ENCODE results near the gene BCAR1.
"Not testable (repeated sequence)": the region's sequence is repeated elsewhere in the genome, so short reads cannot be mapped to it uniquely, and the experiment has no call there.

The BCAR1 gene

DNA sequence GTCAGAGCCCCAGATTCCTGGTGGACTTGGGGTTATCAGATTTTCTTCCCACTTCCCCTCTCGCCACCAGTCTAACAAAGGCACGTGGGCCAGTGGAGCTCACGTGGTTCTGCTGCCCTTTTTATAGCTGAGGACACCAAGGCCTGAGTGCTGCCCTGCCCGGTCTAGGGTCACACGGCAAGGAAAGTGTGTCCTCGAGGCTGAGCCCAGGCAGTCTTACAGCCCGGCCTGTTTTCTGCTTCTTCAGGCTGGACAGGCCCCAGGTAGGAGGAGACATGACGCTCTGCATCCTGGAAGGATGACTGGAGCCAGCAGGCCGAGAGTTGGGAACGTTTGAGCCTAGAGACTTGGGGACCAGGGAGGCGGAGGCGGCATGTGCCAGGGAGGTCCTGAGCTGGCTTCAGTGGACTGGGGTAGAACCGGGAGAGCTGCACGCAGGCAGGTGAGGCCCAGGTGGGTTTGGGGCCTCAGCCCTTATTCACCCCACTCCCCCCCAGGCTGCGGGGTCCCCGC is 29.1 kb downstream of the BCAR1 start:
- DNase-seq, result no peak

DNA sequence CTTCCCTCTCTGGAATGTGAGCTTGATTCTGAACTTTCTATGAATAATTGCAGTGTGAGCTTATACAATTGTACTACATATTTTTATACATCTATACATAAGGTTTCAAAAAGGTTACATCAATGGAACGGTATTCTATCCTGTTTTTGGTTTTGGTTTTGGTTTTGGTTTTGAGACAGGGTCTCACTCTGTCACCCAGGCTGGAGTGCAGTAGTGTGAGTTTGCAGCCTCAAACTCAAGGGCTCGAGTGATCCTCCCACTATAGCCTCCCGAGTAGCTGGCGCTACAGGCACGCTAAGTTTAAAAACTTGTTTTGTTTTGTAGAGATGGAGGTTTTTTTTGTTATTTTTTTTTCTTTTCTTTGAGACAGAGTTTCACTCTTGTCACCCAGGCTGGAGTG is 31.6 kb downstream of the BCAR1 start:
- DNase-seq, result no peak

- DNase-seq, result no peak
These were observed 32.3 kb downstream of the BCAR1 start for GRCh38 chr16:75219088-75219487.

- DNase-seq, result no peak
These were observed 33.0 kb downstream of the BCAR1 start, which contains the start of gene CTRB1 for GRCh38 chr16:75218256-75219076. Gene CTRB1, plus strand, starts transcription at chr16:75218988. Its CDS starts 20 bp downstream, at chr16:75219008.

GRCh38 chr16:75217389-75217851 is 34.0 kb downstream of the BCAR1 start:
- no peak for DNase-seq

DNA sequence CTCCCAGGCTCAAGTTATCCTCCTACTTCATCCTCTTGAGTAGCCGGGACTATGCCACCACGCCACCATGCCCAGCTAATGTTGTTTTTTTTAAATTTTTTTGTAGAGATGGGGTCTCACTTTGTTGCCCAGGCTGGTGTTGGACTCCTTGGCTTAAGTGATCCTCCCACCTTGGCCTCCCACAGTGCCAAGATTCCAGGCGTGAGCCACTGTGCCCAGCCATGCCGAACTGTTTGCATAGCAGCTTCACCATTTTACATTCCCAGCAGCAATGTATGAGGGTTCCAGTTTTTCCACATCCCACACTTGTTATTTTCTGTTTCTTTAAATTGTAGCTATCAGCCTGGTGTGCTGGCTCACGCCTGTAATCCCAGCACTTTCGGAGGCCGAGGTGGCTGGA is 34.8 kb downstream of the BCAR1 start:
- DNase-seq, result no peak

DNA sequence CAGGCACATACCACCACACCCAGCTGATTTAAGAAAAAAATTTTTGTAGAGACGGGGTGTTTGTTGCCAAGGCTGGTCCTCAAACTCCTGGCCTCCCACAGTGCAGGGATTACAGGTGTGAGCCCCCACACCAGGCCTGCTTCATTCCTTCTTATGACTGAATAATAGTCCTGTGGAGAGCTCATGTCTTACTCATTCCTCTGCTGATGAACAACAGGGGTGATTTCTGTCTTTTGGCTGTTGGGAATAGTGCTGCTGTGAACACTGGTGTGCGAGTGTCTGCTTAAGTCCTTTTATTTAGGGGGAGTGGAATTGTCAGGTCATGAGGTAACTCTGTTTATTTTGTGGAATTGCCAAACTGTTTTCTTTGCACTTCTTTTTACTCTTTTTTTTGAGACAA is 35.3 kb downstream of the BCAR1 start:
- DNase-seq, result no peak

DNA sequence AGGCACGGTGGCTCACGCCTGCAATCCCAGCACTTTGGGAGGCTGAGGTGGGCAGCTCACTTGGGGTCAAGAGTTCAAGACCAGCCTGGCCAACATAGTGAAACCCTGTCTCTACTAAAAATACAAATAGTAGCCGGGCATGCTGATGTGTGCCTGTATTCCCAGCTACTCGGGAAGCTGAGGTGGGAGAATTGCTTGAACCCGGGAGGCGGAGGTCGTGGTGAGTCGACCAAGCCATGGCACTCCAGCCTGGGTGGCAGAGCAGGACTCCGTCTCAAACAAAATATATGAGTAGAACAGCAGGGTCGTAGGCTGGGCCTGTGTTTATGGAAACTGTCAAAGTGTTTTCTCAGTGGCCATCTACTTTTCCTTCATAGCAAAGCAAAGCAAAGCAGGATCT is 40.1 kb downstream of the BCAR1 start:
- not testable (repeated sequence) for DNase-seq

GRCh38 chr16:75209944-75210343 is 41.5 kb downstream of the BCAR1 start:
- DNase-seq, result no peak

DNA sequence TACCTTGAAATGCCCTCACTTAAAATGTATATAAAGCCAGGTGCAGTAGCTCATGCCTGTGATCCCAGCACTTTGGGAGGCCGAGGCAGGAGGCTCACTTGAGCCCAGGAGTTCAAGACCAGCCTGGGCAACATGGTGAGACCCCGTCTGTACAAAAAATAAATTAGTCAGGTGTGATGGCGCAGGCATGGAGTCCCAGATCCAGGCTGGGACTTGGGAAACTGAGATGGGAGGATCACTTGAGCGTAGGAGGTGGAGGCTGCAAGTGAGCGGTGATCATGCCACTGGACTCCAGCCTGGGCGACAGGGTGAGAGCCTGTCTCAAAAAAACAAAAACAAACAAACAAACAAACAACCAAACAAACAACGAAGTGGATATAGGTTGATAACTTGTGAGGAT is 41.9 kb downstream of the BCAR1 start:
- DNase-seq, result not testable (repeated sequence)

GRCh38 chr16:75208861-75209505 is 42.4 kb downstream of the BCAR1 start:
- no peak for DNase-seq

- no peak for DNase-seq
These were observed 43.1 kb downstream of the BCAR1 start for GRCh38 chr16:75208242-75208825.

DNA sequence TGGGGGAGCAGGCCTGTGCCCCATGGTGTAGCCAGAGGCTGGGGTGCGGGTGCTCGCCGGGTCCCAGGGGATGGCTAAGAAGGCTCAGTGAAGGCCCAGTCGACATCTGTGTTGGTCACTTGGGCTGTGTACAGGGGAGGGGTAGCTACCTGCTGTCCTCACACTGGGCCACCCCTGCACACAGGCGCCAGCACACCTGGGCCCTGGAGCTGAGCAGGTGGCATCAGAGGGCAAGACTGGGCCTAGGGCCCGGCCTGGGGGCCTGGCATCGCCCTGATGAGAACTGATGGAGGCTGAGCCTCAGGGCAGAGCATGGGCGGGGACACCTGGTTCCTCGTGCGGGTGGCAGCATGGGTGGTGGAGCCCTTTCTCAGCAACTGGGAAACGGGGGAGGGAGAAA is 43.6 kb downstream of the BCAR1 start:
- DNase-seq, result no peak

DNA sequence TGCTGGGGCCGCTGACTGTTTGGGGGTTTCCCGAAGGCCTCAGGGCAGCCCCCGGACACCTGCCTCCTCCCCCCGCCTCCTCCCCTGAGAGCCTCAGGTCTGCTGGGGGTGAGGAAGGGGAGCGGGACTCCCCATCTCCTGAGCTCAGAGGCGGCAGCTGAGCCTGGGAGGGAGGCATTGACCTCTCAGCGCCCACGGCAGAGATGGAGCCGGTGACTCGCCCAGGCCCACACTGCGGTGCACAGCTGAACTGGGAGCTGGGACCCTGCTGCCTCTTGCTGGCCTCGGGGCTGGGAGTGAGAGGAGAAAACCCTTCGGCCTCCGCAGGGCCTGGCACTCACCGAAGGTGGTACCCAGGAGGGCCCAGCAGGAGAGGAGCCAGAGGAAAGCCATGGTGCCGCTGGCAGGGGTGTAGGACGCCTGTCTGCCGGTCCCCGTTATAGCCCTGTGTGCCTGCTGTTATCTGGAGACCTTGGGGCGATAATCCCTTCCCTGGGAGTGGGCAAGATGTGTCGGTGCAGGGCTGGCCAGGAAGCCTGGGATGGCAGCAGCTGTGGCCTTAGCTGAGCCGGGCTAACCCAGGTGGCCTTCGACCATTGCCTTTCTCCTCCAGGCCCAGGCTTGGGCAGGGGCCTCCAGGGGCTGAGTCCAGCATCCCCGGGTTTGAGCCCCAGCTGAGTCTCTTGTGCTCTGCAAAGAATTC is 44.5 kb downstream of the BCAR1 start, which contains the start of gene CTRB2:
CTRB2 (minus strand) TSS at position 413 of the 703 bp plus-strand sequence; CDS start at position 393, 20 bp downstream.
- no peak for DNase-seq

DNA sequence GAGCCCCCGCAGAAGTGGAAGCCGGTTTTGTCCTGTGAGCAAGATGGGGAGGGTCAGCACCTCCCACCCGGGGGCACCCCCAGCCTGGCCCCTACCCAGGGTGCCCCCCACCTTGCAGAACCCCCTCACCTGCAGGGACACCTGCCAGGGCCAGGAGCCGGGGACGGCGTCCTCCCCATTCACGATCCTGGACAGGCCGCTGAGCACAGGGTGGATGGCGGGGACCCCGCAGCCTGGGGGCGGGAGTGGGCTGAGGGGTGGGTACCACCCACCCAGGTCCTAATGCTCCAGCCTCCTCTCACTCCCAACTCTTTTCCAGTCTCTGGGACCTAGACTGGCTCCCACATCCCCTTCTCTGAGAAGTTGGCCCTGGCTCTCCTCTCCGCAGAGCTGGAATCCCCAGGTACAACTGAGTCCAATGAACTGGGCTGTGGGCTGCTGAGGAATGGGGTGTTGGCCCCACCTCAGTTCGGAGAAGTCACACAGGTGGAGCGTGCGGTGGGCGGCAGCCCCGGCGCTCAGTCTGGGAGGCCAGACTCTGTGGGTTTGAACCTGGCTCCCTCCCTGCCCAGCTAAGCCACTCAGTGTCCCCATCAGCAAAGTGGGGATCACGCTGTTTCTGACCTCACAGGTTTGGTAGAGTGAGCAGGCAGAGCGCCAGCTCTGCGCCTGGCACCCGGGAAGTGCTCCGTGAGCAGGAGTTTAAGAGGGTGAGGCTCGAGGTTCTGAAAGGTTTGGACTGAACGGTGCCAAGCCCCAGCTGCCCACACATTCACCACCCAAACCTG is 45.3 kb downstream of the BCAR1 start:
- not testable (repeated sequence) for DNase-seq

DNA sequence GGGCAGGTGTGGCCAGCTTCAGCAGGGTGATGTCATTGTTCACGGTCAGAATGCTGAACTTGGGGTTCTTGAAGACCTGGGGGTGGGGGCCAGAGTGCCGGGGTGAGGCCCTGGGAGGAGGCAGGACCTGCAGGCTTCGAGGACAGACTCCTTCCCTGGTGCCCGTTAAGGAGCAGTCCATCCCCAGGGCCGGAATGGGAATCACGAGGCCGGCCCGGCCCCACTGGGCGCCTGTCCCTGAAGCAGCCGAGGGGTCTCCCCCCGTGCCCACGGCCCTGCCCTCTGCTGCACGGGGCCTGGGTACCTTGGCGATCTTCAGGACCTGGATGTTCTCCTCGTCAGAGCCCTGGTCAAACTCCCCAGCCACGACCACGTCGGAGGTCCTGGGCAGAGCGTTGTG is 46.0 kb downstream of the BCAR1 start:
- DNase-seq, result not testable (repeated sequence)

DNA sequence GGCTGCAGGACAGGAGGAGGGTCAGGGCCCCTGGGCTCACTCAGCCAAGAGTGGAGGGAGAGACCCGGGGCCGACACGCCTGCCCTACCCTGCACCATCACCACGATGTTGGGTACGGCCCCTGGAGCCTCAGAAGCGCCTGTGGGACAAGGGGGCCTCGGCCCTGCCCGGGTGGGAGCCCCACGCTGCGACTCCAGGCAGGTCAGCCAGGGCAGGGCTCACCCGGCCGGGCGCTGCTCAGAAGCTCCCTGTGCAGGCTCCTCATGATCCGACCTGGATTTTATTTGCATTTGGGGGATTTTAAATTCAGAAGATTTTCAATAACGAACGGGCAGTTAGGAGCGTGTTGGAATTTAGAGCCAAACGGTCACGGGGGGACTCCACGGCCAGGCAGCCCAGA is 46.5 kb downstream of the BCAR1 start:
- DNase-seq, result not testable (repeated sequence)

DNA sequence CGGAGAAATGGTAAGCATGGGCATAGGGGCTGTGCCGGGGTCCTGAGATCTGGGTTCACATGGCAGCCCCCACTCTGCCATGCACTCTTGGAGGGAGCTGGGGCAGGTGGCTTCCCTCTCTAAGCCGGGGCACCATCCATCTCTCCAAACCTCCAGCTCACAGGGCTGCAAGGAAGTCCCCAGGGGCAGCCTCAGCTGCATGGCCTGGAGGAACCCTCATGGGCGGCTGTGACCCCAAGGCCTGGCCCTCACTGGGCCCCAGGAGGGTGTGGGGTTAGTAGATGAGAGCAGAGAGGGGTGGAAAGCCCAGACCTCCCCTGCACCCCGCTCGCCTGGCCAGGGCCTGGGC is 47.0 kb downstream of the BCAR1 start:
- no peak for DNase-seq

DNA sequence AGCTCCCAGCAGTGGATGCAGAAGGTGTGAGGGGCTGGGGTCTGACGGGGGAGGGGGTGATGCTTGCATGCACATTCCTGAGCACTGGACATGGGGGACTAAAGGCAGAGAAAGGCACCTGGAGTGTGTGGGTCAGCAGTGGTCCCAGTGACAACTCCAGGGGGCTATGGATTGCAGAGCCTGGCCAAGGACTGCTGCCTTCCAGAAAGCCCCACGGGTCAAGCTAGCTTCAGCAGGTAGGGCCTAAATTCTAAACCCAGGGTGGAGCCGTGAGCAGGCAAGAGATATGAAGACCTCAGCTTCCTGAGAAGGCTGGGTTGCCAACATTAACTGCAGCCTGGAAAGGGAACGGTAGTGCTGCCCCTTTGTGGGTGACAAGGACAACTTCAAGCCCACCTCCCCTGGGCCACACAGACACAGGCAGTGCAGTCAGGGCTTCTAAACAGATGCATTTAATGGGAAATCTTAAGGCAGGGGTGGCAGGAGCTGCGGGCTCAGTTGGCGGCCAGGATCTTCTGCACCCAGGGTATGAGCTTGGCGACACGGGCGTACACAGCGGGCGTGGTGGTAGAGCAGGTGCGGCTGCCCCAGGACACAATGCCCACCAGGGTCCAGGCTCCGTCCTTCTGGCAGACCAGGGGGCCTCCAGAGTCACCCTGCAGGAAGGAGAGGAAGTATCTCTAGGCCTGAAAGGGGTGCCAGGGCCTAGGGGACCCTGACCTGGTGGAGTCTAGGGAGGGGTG is 47.6 kb downstream of the BCAR1 start:
- no peak for DNase-seq

- no peak for DNase-seq
These were observed 48.3 kb downstream of the BCAR1 start for GRCh38 chr16:75203096-75203495.

DNA sequence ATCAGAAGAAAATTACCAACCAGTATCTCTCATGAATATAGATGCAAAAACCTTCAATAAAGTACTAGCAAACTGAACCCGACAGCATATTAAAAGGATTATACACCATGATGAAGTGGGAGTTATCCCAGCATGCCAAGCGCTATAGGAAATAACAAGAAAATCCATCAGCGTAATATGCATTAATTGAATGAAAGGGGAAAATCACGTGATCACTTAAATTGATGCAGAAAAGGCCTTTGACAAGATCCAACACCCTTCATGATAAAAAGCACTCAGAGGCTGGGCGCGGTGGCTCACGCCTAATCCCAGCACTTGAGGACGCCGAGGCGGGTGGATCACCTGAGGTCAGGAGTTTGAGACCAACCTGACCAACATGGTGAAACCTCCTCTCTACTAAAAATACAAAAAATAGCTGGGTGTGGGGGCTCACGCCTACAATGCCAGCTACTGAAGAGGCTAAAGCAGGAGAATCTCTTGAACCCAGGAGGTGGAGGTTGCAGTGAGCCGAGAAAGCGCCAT is 49.3 kb downstream of the BCAR1 start:
- DNase-seq, result no peak
